Osteoblast (primary cell): ENCODE results near the gene ADGRG3. TPM values are rescaled to one million over a fixed set of nuclear protein-coding genes. Genes with fewer than 3 reads are reported as not detected.
A peak's percentile ranks its signal among the peaks of the same experiment; 100 is the strongest.

Source experiments
- DNase-seq: peaks from one replicate; pipeline ENCODE4 v3.0.0; 2011; ENCODE audit warnings: low spot score, mixed read lengths; ENCODE audit not compliant: insufficient read length; ENCODE audit errors: missing footprints
- H2AFZ ChIP-seq: 2 replicates; pipeline ENCODE4 v1.6.0; 2011; ENCODE audit warnings: mild to moderate bottlenecking, low read length
- H3K27ac ChIP-seq: 2 replicates; pipeline ENCODE4 v1.5.1; 2011; ENCODE audit warnings: mild to moderate bottlenecking, low read depth, low read length, moderate library complexity
- H3K27me3 ChIP-seq: 2 replicates; pipeline ENCODE4 v1.6.0; 2012; ENCODE audit warnings: mild to moderate bottlenecking, control low read depth, inconsistent platforms, low read length, moderate library complexity; ENCODE audit not compliant: insufficient read depth
- H3K36me3 ChIP-seq: 2 replicates; pipeline ENCODE4 v1.5.1; 2011; ENCODE audit warnings: mild to moderate bottlenecking, low read length, control low read depth, moderate library complexity; ENCODE audit not compliant: insufficient read depth
- H3K4me1 ChIP-seq: 2 replicates; pipeline ENCODE4 v1.5.1; 2011; ENCODE audit warnings: mild to moderate bottlenecking, low read length, control low read depth, moderate library complexity; ENCODE audit not compliant: insufficient read depth
- H3K4me2 ChIP-seq: 2 replicates; pipeline ENCODE4 v1.6.0; 2011; ENCODE audit warnings: mild to moderate bottlenecking, low read length; ENCODE audit not compliant: insufficient read depth
- H3K4me3 ChIP-seq: fragments of 200-600 bp; sonication (generic); 3 replicates; pipeline ENCODE4 v1.5.1; 2012; ENCODE audit warnings: mild to moderate bottlenecking, low read length, inconsistent platforms; ENCODE audit not compliant: insufficient read depth
- H3K79me2 ChIP-seq: 2 replicates; pipeline ENCODE4 v1.6.0; 2012; ENCODE audit warnings: mild to moderate bottlenecking, low read length, control low read depth, inconsistent platforms; ENCODE audit not compliant: insufficient read depth
- H3K9me3 ChIP-seq: 2 replicates; pipeline ENCODE4 v1.5.1; 2011; ENCODE audit warnings: low read depth, low read length, control low read depth
- H4K20me1 ChIP-seq: 2 replicates; pipeline ENCODE4 v1.6.0; 2012; ENCODE audit warnings: mild to moderate bottlenecking, low read length, control low read depth; ENCODE audit not compliant: insufficient read depth
- total RNA-seq: library from RNA; depleted of rRNA; stranded (reverse); fragments of >200 nt; gene quantifications from 2 replicates; pipeline ENCODE4 v1.2.3, GENCODE V29; 2012
- TF ChIP-seq, protein P1 (sequence below): IDR thresholded peaks from 2 replicates; pipeline ENCODE4 v1.5.1; 2011; ENCODE audit warnings: mild to moderate bottlenecking, low read depth, low read length, moderate library complexity; ENCODE audit errors: extremely low read depth

ADGRG3 gene
- total RNA-seq, 1 donor = not detected

- Histone ChIP-seq H3K4me3 (no peak overlapping the region), H3K4me1 (peaks cover 34% of the 10 kb centered on the region), H3K79me2 (no peaks in the 10 kb centered on the region), H2AFZ (peak overlapping the region; percentile 69), H3K36me3 (no peaks in the 10 kb centered on the region), H3K4me2 (peak overlapping the region; percentile 53), H4K20me1 (no peaks in the 10 kb centered on the region), H3K27ac (peak overlapping the region; percentile 83), H3K9me3 (no peaks in the 10 kb centered on the region), H3K27me3 (no peaks in the 10 kb centered on the region)
- TF ChIP-seq, protein P1, sequence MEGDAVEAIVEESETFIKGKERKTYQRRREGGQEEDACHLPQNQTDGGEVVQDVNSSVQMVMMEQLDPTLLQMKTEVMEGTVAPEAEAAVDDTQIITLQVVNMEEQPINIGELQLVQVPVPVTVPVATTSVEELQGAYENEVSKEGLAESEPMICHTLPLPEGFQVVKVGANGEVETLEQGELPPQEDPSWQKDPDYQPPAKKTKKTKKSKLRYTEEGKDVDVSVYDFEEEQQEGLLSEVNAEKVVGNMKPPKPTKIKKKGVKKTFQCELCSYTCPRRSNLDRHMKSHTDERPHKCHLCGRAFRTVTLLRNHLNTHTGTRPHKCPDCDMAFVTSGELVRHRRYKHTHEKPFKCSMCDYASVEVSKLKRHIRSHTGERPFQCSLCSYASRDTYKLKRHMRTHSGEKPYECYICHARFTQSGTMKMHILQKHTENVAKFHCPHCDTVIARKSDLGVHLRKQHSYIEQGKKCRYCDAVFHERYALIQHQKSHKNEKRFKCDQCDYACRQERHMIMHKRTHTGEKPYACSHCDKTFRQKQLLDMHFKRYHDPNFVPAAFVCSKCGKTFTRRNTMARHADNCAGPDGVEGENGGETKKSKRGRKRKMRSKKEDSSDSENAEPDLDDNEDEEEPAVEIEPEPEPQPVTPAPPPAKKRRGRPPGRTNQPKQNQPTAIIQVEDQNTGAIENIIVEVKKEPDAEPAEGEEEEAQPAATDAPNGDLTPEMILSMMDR = no peak
- peak; percentile 93 for DNase-seq
These were observed 24.8 kb upstream of the ADGRG3 start for GRCh38 chr16:57643147-57643874.

- no peaks in the 10 kb centered on the region for H4K20me1 ChIP-seq
- no peak for DNase-seq
- H3K4me2 ChIP-seq = no peak overlapping the region
- no peak overlapping the region for H2AFZ ChIP-seq
- no peaks in the 10 kb centered on the region for H3K36me3 ChIP-seq
- peaks cover 34% of the 10 kb centered on the region for H3K4me1 ChIP-seq
- no peaks in the 10 kb centered on the region for H3K9me3 ChIP-seq
- no peak overlapping the region for H3K27ac ChIP-seq
- no peaks in the 10 kb centered on the region for H3K79me2 ChIP-seq
- TF ChIP-seq, protein P1 = no peak
- no peaks in the 10 kb centered on the region for H3K27me3 ChIP-seq
- H3K4me3 ChIP-seq = no peak overlapping the region
These were observed 24.2 kb upstream of the ADGRG3 start for GRCh38 chr16:57643910-57644309.

DNA sequence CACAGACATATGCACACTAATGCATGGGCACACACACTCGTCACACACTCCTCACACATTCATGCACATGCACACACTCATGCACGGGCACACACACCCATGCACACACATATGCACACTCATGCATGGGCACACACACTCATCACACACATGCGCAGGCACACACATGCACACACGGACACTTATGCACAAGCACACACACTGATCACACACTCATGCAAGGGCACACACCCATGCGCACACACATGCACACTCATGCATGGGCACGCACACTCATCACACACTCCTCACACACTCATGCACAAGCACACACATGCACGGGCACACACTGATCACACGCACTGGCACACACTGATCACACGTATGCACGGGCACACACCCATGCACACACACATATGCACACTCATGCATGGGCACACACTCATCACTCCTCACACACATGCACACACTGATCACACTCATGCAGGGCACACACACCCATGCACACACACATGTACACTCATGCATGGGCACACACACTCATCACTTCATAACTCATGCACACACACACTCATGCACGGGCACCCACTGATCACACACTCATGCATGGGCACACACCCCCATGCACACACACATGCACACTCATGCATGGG lies 23.6 kb upstream of the ADGRG3 start:
- H3K27me3 ChIP-seq = no peaks in the 10 kb centered on the region
- H3K4me1 ChIP-seq = peaks cover 34% of the 10 kb centered on the region
- H3K36me3 ChIP-seq = no peaks in the 10 kb centered on the region
- no peak for DNase-seq
- H3K9me3 ChIP-seq = no peaks in the 10 kb centered on the region
- H2AFZ ChIP-seq = no peak overlapping the region
- no peaks in the 10 kb centered on the region for H4K20me1 ChIP-seq
- no peaks in the 10 kb centered on the region for H3K79me2 ChIP-seq
- TF ChIP-seq, protein P1 = no peak
- no peak overlapping the region for H3K27ac ChIP-seq
- no peak overlapping the region for H3K4me2 ChIP-seq
- no peak overlapping the region for H3K4me3 ChIP-seq

DNA sequence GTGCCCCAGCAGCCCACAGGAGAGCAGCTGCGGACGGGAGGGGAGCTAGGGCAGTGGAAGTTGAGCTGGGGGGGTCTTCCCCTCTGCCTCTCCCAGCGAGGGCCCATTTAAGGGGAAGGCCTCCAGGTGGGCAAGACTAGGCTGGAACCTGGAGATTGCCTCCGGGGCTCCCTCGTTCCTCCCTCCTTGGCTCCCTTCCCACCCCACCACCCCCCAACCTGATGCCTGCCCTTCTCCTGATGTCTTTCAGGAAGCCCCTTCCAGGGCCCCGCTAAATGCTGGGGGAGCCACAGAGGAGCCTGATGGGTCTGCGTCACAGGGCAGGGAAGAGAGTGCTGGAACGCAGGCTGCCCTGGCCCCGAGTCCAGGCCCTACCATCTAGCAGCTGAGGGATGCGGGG lies 22.9 kb upstream of the ADGRG3 start:
- Histone ChIP-seq H3K4me1 (peaks cover 34% of the 10 kb centered on the region), H3K36me3 (no peaks in the 10 kb centered on the region), H3K79me2 (no peaks in the 10 kb centered on the region), H3K4me2 (no peak overlapping the region), H3K27me3 (no peaks in the 10 kb centered on the region), H3K9me3 (no peaks in the 10 kb centered on the region), H2AFZ (no peak overlapping the region), H4K20me1 (no peaks in the 10 kb centered on the region), H3K27ac (no peak overlapping the region), H3K4me3 (no peak overlapping the region)
- TF ChIP-seq, protein P1 = no peak
- DNase-seq = no peak
